ENCODE results near the gene APBA2. TPM values are rescaled to one million over a fixed set of nuclear protein-coding genes. Genes with fewer than 3 reads are reported as not detected.

Gene APBA2
- total and polyA plus RNA-seq, 12 donors, result 0.16 to 0.85 (median 0.46) TPM

GRCh38 chr15:29114221-29115092 lies 228.7 kb downstream of the APBA2 start:
- Histone ChIP-seq H3K27me3 (peaks cover 0 to 64% (median 42%) of the 10 kb centered on the region in 7 donors), H3K27ac (no peak overlapping the region), H3K36me3 (no peaks in the 10 kb centered on the region), H3K4me3 (peak overlapping the region in 3 of 10 donors; percentile 36 to 52 (median 46)), H3K9me3 (no peaks in the 10 kb centered on the region), H3K4me1 (peaks cover 0 to 11% (median 8%) of the 10 kb centered on the region in 9 donors)
- intact Hi-C loops (cut with DNase I), result no loop called here
- DNase-seq, result no peak
- 46 to 48% methylated on average over 17 to 18 of the region's 18 CpGs for WGBS, 2 donors
- ATAC-seq, result peak in 2 of 8 donors; percentile 7 to 14
- no peak for TF ChIP-seq CTCF (IDR thresholded peaks at IDR 0.05)

GRCh38 chr15:29115093-29115991 lies 229.6 kb downstream of the APBA2 start:
- intact Hi-C loops (cut with DNase I), result no loop called here
- Histone ChIP-seq H3K36me3 (no peaks in the 10 kb centered on the region), H3K27me3 (peaks cover 0 to 55% (median 42%) of the 10 kb centered on the region in 7 donors), H3K4me1 (peaks cover 0 to 11% (median 8%) of the 10 kb centered on the region in 9 donors), H3K27ac (no peak overlapping the region), H3K4me3 (peak overlapping the region in 9 of 10 donors; percentile 16 to 52 (median 38)), H3K9me3 (no peaks in the 10 kb centered on the region)
- no peak for DNase-seq
- ATAC-seq, result peak in 2 of 8 donors; percentile 25 to 30
- WGBS, 2 donors, result 3 to 4% methylated on average over 46 of the region's 46 CpGs
- TF ChIP-seq CTCF (IDR thresholded peaks at IDR 0.05), result peak in 7 of 9 donors; percentile 26 to 48 (median 39)

GRCh38 chr15:29116970-29117700 lies 231.4 kb downstream of the APBA2 start:
- ATAC-seq (no peak), DNase-seq (no peak)
- Histone ChIP-seq H3K9me3 (no peaks in the 10 kb centered on the region), H3K4me1 (peaks cover 0 to 11% (median 8%) of the 10 kb centered on the region in 9 donors), H3K36me3 (no peaks in the 10 kb centered on the region), H3K27ac (no peak overlapping the region), H3K4me3 (no peak overlapping the region), H3K27me3 (peaks cover 0 to 42% (median 35%) of the 10 kb centered on the region in 7 donors)
- WGBS, 2 donors, result 95% methylated on average over 32 of the region's 32 CpGs
- intact Hi-C loops (cut with DNase I), result no loop called here
- no peak for TF ChIP-seq CTCF (IDR thresholded peaks at IDR 0.05)

Measured in heart right ventricle (tissue), 16 donors.